ENCODE results near the gene BBS1.

DNA sequence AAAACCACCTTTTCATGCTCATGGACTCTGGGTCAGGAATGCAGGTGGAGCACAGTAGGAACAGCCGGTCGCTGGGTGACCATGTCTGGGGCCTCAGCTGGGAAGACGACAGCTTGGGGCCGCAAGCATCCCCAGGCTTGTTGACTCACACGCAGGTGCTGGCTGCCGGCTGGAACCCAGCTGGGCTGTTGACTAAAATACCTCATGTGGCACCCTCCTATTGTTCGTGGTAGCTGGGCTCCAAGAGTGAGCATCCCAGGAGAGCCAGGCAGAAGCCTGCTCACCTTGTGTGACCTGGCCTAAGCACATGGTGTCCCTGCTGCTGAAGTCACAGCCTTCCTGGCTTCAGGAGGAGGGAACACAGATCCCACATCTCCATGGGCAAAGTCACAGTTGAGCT, 20.8 kb upstream of the BBS1 start:
- TF ChIP-seq, protein P1, sequence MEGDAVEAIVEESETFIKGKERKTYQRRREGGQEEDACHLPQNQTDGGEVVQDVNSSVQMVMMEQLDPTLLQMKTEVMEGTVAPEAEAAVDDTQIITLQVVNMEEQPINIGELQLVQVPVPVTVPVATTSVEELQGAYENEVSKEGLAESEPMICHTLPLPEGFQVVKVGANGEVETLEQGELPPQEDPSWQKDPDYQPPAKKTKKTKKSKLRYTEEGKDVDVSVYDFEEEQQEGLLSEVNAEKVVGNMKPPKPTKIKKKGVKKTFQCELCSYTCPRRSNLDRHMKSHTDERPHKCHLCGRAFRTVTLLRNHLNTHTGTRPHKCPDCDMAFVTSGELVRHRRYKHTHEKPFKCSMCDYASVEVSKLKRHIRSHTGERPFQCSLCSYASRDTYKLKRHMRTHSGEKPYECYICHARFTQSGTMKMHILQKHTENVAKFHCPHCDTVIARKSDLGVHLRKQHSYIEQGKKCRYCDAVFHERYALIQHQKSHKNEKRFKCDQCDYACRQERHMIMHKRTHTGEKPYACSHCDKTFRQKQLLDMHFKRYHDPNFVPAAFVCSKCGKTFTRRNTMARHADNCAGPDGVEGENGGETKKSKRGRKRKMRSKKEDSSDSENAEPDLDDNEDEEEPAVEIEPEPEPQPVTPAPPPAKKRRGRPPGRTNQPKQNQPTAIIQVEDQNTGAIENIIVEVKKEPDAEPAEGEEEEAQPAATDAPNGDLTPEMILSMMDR (IDR thresholded peaks at IDR 0.05) = no peak
- TF ChIP-seq POLR2A (IDR thresholded peaks at IDR 0.05) = no peak
